T-helper 2 cell (primary cell): Measurements from ENCODE around the gene UBE2J1.
"Not testable (repeated sequence)": the region's sequence is repeated elsewhere in the genome, so short reads cannot be mapped to it uniquely, and the experiment has no call there.

Experiments used
- DNase-seq, 5 experiments: peaks; one replicate each; pipeline versions ENCODE4 v3.0.0 to v3.0.0-alpha.2; 2012 to 2022

Gene UBE2J1

GRCh38 chr6:89317067-89317466 is 35.5 kb downstream of the UBE2J1 start:
- DNase-seq = no peak

DNA sequence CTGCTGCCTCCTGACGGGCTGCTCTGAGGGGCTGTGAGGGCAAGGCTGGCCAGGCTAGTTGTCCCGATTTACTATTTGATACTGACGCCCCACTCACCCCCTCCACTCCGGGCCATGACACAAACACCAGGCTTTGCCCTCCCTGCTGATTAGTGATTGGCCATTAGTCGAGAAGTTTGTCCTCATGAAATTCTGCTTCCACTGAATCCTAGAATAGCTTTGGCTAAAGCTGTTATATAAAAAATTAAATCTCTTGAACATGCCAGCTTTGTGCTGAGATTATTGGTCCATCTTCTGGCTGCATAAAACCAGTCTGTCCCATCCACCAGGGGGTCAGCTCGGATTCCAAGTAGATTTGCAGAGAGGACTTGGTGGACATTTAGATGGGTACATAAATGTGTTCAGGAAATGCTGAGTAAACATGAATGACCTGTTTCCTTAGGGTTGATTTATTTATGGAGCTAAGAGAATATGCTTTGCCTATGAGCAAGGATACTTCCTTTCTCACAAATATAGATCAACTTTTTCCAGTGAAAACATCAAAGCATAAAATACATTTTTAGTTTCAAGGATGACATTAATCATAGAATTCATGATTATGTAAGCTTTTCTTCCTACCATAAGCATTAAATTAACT is 37.2 kb downstream of the UBE2J1 start, which contains the start of gene GABRR2:
Gene GABRR2, minus strand, starts transcription at position 51 of the 637 bp plus-strand sequence. CDS start 134 bp downstream, outside the sequence.
- no peak for DNase-seq

GRCh38 chr6:89314692-89315091 is 37.8 kb downstream of the UBE2J1 start:
- DNase-seq = no peak

- no peak for DNase-seq
Observed at GRCh38 chr6:89313006-89313405, 39.5 kb downstream of the UBE2J1 start.

GRCh38 chr6:89311853-89312531 is 40.5 kb downstream of the UBE2J1 start:
- DNase-seq = no peak

DNA sequence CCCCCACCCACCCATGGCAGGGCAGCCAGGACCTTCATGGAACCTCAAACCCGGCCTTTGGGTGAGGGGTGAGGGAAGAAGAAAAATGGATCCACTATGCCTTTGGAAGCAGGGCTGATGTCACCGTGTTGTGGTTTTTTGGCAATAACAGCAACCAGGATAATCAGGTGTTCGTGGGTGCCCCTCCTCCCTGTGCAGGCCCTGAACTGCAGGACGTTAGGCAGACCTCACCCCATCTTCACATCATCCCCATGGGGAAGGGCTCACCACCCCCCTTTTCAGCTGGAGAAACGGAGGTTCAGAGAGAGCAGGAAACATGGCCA is 41.0 kb downstream of the UBE2J1 start:
- DNase-seq = no peak

GRCh38 chr6:89310929-89311328 is 41.6 kb downstream of the UBE2J1 start:
- DNase-seq = no peak

DNA sequence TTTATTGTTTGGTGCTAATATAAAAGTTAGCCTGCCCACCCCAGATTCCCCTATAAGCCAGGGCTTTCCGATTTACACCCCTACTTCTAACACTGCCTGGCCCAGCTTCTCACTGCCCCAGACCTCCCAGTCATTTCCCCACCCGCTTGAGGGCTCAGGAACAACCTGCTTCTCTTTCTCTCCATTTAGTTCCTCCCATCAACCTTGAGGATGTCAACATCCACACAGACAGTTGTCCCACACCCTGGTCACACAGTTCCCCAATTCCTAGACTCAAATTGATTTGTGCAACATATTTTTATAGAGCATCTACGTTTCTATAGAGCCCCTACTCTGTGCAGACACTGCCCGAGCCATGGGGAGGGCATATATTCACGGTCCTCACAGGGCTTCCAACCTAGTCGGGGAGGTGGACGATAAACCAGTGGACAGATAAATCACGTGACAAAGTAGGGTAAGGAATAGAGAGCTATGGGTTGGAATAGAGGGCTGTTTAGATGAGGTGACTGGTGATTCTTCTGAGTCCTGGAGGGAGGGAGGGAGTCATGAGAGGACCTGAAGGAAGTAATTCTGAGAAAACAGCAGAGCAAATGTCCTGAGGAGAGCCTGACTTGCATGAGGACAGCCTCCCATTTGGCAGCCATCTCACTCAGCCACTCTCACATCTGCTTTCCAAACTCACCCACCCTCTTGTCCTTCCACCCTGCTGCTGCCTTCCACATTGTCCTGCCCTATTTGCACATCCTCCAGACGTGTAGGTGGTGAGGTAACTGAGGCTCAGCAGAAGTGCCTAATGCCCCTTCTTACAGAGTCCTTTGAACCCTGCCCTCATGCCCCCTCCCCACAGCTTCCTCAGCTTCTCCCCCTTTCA is 43.8 kb downstream of the UBE2J1 start:
- no peak for DNase-seq

GRCh38 chr6:89304517-89304916 is 48.0 kb downstream of the UBE2J1 start:
- not testable (repeated sequence) for DNase-seq

- no peak for DNase-seq
Observed at GRCh38 chr6:89302936-89303335, 49.6 kb downstream of the UBE2J1 start.

DNA sequence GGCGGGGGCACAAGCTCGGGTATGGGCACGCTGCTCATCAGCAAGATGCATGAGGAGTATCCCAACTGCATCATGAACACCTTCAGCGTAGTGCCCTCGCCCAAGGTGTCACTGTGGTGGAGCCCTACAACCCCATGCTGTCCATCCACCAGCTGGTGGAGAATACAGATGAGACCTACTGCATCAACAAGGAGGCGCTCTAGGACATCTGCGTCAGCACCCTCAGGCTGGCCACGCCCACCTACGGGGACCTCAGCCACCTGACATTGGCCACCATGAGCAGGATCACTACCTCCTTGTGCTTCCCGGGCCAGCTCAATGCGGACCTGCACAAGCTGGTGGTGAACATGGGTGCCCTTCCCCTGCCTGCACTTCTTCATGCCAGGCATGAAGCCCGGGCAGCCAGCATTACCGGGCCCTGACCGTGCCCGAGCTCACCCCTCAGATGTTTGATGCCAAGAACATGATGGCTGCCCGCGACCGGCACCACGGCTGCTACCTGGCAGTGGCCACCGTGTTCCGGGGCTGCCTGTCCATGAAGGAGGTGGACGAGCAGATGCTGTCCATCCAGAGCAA is 50.2 kb downstream of the UBE2J1 start:
- DNase-seq = no peak

DNA sequence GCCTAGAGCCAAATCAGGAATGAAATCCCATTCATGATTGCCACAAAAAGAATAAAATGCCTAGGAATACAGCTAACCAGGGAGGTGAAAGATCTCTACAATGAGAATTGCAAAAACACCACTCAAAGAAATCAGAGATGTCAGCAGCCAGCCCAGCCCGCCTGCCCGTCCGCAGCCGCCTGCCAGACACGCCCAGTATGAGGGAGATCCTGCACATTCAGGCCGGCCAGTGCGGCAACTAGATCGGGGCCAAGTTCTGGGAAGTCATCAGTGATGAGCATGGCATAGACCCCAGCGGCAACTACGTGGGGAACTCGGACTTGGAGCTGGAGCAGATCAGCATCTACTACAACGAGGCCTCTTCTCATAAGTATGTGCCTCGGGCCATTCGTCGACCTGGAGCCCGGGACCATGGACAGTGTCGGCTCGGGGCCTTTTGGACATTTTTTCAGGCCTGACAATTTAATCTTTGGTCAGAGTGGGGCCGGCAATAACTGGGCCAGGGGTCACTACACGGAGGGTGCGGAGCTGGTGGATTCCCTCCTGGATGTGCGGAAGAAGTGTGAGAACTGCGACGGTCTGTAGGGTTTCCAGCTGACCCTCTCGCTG is 50.8 kb downstream of the UBE2J1 start:
- no peak for DNase-seq

DNA sequence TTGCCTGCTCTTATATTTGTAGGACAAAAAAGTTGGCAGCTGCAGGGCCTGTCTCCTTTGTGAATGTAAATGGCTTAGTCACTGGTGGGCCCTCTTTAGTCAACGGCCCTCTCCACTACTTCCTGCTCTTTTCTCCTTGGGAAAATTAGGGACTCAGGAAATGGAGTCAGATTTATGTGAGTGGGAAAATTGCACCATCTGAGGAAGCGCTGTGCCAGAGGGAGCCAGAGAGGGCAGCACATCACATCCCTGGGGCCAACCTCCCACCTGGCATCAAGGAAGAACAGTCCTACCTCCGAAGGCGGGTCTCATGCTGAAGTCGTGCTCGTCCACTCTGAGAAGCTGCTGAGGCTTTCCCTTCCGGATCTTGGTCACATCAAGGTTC is 53.1 kb downstream of the UBE2J1 start:
- no peak for DNase-seq

DNA sequence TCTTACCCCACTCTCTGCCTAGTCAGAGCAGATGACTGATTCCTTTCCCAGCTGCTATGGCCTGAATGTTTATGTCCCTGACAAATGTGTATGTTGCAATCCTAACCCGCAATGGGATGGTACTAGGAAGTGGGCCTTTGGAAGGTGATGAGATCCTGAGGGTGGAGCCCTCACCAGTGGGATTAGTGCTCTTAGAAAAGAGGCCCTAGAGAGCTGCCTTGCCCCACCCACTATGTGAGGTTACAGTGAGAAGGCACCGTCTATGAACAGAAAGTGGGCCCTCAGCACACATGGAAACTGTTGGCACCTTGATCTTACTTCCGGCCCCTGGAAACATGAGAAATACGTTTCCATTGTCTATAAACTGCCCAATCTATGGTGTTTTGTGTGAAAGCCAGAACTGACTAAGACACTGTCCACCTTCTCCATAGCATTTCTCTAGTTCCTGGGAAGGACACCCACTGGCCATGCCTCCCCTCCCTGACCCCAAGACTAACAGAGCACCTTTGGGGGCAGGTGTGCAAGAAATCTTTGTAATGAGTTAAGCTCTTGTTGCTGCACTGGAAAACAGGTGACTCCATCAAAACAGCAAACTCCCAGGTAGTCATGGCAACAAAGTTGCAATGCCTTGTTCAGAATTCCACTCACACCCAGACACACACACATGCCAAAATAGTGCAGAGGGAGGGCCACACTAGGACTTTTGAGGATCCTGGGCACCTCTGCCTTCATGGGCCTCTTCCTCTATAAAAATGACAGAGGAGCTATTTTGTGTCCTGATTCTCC is 53.6 kb downstream of the UBE2J1 start:
- peak in 3 of 5 experiments; percentile 15 to 66 (median 55) for DNase-seq

DNA sequence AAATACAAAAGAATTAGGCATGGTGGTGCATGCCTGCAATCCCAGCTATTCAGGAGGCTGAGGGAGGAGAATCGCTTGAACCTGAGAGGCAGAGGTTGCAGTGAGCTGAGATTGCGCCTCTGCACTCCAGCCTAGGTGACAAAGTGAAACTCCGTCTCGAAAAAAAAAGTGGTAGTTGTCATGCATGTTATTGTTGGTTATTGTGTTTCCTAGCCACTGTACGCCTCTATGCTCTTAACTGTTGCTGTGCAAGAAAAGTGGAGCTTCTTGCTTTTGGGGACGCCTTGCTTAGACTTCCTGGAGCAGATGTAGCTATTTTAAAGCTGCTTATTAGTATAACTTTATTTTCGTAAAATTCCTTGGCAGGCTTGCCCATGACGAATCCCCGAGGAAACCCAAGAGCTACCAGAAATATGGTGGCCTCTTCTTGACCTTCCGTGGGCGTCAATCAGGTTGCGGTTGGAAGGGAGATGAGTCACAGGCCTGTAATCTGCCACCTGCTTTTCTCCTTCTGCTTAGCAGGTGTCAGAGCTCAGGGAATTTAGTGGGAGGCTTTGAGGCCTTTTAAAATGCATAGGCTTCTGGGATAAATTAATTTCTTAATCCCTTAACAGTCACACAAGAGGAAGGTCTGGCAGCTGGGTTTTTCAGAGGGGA is 54.7 kb downstream of the UBE2J1 start:
- DNase-seq = peak in 4 of 5 experiments; percentile 21 to 81 (median 54)

- no peak for DNase-seq
Observed at GRCh38 chr6:89295981-89296380, 56.5 kb downstream of the UBE2J1 start.

DNA sequence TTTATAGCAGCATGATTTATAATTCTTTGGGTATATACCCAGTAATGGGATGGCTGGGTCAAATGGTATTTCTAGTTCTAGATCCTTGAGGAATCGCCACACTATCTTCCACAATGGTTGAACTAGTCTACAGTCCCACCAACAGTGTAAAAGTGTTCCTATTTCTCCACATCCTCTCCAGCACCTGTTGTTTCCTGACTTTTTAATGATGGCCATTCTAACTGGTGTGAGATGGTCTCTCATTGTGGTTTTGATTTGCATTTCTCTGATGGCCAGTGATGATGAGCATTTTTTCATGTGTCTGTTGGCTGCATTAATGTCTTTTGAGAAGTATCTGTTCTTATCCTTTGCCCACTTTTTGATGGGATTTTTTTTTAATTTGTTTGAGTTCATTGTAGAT is 57.4 kb downstream of the UBE2J1 start:
- not testable (repeated sequence) for DNase-seq

GRCh38 chr6:89291256-89291819 is 61.2 kb downstream of the UBE2J1 start:
- DNase-seq = no peak

DNA sequence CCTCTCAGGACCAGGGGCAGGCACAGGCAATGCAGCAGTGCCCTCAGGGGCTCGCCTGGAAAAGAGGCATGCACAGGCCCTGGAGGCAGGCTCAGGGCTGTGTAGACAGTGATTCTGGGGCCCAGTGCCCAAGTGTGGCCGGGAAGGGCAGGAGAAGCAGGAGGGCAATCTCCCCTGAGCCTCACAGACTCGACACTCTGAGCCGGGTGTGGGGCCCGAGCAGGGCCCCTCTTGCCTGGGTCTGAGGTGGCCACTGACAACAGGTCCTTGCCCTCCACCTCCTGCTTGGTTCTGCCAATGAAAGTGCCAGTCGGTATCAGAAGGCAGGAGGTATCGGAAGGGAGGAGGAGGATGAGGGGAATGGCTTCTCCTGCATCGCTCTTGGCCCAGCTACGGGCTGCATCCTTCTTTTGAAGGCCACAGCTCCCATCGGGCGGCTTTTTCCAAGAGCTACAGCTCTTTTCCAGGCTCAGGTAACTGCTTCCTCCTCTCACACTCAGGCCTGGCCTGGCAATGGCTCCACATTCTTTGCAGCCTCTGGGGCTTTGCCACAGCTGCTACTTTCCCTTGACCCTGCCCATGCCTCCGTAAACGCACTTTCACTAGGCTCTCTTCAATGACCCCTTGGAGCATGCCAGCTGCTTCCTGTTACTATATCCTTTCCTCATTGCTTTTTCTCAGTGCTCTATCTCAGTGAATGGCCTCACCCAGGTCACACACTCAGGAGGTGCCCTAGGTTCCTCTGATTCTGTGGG is 61.9 kb downstream of the UBE2J1 start:
- no peak for DNase-seq

DNA sequence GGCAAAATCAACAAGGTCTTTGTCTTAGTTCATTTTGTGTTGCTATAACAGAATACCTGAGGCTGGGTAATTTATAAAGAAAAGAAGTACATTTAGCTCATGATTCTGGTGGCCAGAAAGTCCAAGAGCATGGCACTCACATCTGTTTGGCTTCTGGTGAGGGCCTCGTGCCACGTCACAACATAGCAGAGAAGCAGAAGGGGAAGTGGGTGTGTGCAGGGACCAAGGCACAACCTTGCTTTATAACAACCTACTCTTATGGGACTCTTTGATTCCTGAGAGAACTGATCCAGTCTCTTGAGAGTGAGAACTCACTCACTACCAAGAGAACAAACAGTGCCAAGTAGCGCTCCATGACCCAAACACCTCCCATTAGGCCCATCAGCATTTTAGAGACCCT is 62.8 kb downstream of the UBE2J1 start:
- no peak for DNase-seq
